PC-3 (cell line): ENCODE measurements around the gene TMEM63B.

ENCODE experiments used
- EZH2 ChIP-seq: fragments of 300-600 bp; sonication (generic); IDR thresholded peaks from one replicate; pipeline ENCODE4 v1.6.1; 2017; ENCODE audit warnings: antibody characterized with exemption, mild to moderate bottlenecking, low read length; ENCODE audit not compliant: unreplicated experiment
- TF ChIP-seq, protein P1 (sequence below): fragments of 300-600 bp; sonication (generic); conservative IDR thresholded peaks from 2 replicates; pipeline ENCODE4 v1.5.1; 2017; ENCODE audit warnings: antibody characterized with exemption, low read depth, mild to moderate bottlenecking, low read length

DNA sequence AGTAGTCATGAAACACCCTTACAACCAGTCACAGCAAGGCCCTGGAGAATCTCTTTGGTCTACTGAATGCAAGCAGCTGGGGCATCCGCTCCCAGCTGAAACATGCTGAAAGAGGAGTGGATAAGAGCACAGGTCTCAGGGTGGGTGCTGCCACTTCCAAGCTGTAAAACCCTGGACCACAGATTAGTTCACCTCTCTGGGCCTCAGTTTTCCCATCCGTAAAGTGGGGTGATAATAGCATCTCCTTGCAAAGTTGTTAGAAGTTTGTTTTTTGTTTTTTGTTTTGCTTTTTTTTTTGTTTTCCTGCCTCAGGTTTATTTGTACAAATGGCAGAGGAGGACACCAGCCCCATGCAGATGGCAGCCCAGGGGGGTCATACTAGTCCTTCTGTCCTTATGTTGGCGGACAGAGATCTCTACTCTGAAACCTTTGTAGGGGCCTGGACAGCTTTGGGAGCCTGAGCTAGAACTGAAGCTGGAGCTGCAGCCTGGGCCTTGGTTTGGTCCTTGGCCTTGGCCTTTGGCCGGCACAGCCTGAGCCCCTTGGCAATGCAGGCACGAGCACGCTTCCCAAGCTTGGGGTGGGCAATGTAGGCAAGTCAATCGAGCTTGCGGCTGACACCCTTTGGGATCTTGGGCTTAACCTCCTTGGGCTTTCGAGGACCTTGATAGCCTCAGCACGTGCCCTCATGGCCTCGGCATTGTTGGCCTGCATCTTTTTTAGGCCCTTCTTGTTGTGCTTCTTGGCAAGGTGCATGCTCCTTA lies 38.3 kb upstream of the TMEM63B start:
- TF ChIP-seq, protein P1, sequence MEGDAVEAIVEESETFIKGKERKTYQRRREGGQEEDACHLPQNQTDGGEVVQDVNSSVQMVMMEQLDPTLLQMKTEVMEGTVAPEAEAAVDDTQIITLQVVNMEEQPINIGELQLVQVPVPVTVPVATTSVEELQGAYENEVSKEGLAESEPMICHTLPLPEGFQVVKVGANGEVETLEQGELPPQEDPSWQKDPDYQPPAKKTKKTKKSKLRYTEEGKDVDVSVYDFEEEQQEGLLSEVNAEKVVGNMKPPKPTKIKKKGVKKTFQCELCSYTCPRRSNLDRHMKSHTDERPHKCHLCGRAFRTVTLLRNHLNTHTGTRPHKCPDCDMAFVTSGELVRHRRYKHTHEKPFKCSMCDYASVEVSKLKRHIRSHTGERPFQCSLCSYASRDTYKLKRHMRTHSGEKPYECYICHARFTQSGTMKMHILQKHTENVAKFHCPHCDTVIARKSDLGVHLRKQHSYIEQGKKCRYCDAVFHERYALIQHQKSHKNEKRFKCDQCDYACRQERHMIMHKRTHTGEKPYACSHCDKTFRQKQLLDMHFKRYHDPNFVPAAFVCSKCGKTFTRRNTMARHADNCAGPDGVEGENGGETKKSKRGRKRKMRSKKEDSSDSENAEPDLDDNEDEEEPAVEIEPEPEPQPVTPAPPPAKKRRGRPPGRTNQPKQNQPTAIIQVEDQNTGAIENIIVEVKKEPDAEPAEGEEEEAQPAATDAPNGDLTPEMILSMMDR: no peak
- TF ChIP-seq EZH2: no peak
